IMR-90 (cell line): ENCODE data around the gene C6orf58.
A peak's percentile ranks its signal among the peaks of the same experiment; 100 is the strongest.

Experiments used
- CHD1 ChIP-seq: IDR thresholded peaks from 2 replicates; pipeline ENCODE4 v1.6.1; 2012; ENCODE audit warnings: low read depth, low read length, improper control_type of control experiment
- CTCF ChIP-seq: conservative IDR thresholded peaks from 2 replicates; pipeline ENCODE4 v1.5.1; 2012; ENCODE audit warnings: mild to moderate bottlenecking, low read depth, low read length, improper control_type of control experiment
- MAFK ChIP-seq: IDR thresholded peaks from 2 replicates; pipeline ENCODE4 v1.6.1; 2012; ENCODE audit warnings: low read depth, low read length, improper control_type of control experiment
- MAZ ChIP-seq: IDR thresholded peaks from 2 replicates; pipeline ENCODE4 v1.6.1; 2012; ENCODE audit warnings: low read depth, mild to moderate bottlenecking, low read length, improper control_type of control experiment, moderate library complexity, borderline replicate concordance
- NFE2L2 ChIP-seq: fragments of 150-350 bp; IDR thresholded peaks from 2 replicates; pipeline ENCODE4 v1.6.1; 2016; ENCODE audit warnings: low read depth, mild to moderate bottlenecking, low read length
- POLR2A ChIP-seq: IDR thresholded peaks from 2 replicates; pipeline ENCODE4 v1.6.1; 2012; ENCODE audit warnings: mild to moderate bottlenecking, low read depth, low read length
- RAD21 ChIP-seq: IDR thresholded peaks from 2 replicates; pipeline ENCODE4 v1.6.1; 2012; ENCODE audit warnings: low read length, improper control_type of control experiment
- RFX5 ChIP-seq: IDR thresholded peaks from 2 replicates; pipeline ENCODE4 v1.8.0; 2012; ENCODE audit warnings: low read depth, mild to moderate bottlenecking, low read length, moderate library complexity

- no peak for TF ChIP-seq RFX5
- peak; percentile 26; the same call in 1 of the 2 replicates for TF ChIP-seq CTCF
- TF ChIP-seq POLR2A: no peak
- TF ChIP-seq MAFK: no peak
- no peak for TF ChIP-seq CHD1
- no peak for TF ChIP-seq NFE2L2
- TF ChIP-seq RAD21: peak; percentile 29
- TF ChIP-seq MAZ: no peak
Observed at GRCh38 chr6:127606131-127606562, 29.2 kb downstream of the C6orf58 start.
